Spinal cord (tissue), 10 donors: Measurements from ENCODE around the gene C11orf21. TPM values are rescaled to one million over a fixed set of nuclear protein-coding genes. Genes with fewer than 3 reads are reported as not detected.
A peak's percentile ranks its signal among the peaks of the same experiment; 100 is the strongest.

Source experiments
- DNase-seq, 6 donors: peaks; one replicate each; pipeline versions ENCODE4 v3.0.0 to v3.0.0-alpha.2; 2013 to 2015; ENCODE audit warnings: low spot score in 6 of 6, low read depth in 4 of 6
- H3K27ac ChIP-seq: one replicate; pipeline ENCODE4 v1.5.1; 2013; ENCODE audit warnings: low read depth, low read length, control low read depth
- H3K27me3 ChIP-seq: one replicate; pipeline ENCODE4 v1.6.1; 2013; ENCODE audit warnings: low read length; ENCODE audit not compliant: control insufficient read depth, insufficient read depth
- H3K36me3 ChIP-seq: one replicate; pipeline ENCODE4 v1.6.1; 2013; ENCODE audit warnings: low read length; ENCODE audit not compliant: control insufficient read depth, insufficient read depth
- H3K4me1 ChIP-seq: one replicate; pipeline ENCODE4 v1.6.1; 2013; ENCODE audit warnings: low read length; ENCODE audit not compliant: control insufficient read depth, insufficient read depth
- H3K4me3 ChIP-seq: one replicate; pipeline ENCODE4 v1.5.1; 2013; ENCODE audit warnings: low read depth, low read length, control low read depth
- H3K9me3 ChIP-seq: one replicate; pipeline ENCODE4 v1.6.1; 2013; ENCODE audit warnings: low read length; ENCODE audit not compliant: control insufficient read depth, insufficient read depth
- WGBS: methylation state at CpG from one replicate; pipeline ENCODE4 v1.1.5; 2013; ENCODE audit warnings: missing lambda C conversion rate; ENCODE audit not compliant: insufficient coverage; 5-methylcytosine and 5-hydroxymethylcytosine counted together
- polyA plus RNA-seq, 2 donors: library from polyadenylated mRNA; unstranded; fragments of 120-200 nt; gene quantifications; one replicate each; pipeline ENCODE4 v1.2.1, GENCODE V29; 2013; ENCODE audit not compliant: insufficient read length in 2 of 2
- total RNA-seq, 2 donors: library from RNA; depleted of rRNA in 1 of 2; stranded (reverse); fragments of 120-200 nt in 1 of 2; fragments of >200 nt in 1 of 2; gene quantifications; one replicate each; pipeline versions ENCODE4 v1.2.3 to v1.2.4, GENCODE V29; 2013 to 2014
- donor health status: healthy.

The C11orf21 gene
- total and polyA plus RNA-seq, 4 donors, result 0.39 to 1.3 (median 0.68) TPM

DNA sequence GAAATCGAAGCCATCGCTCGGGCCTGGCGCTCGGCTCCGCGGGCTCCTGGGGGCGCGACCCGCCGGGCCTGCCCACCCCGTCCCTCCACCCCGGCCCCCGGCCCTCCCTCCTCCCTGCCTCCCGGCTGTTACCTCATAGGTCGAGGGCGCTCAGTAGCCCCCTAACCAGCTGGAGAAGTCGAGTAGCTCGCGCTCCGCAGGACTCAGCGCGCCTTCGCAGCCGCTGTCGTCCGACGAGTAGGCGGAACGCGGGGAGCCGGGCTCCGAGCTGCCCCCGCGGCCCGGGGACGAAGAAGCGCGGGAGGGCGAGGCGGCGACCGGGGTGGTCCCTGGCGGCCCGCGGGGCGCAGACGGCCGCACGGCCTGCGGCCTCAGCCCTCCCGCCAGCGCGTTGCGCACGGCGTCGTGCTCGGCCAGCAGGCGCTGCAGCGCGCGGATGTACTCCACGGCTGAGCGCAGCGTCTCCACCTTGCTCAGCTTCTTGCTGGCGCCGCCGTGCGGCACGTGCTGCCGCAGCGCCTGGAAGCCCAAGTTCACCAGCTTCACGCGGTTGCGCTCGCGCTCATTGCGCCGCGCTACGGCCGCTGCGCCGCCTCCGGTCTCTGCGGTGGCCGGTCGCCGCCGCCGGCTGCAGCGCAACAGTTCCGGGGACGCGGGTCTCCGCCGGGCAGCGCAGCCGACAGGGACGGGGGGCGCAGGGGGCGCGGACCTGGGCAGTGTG, 32.0 kb downstream of the C11orf21 start:
- peak in 3 of 6 donors; percentile 32 to 87 (median 79) for DNase-seq
- Histone ChIP-seq H3K4me3 (no peak overlapping the region), H3K27me3 (peaks cover 47% of the 10 kb centered on the region)

DNA sequence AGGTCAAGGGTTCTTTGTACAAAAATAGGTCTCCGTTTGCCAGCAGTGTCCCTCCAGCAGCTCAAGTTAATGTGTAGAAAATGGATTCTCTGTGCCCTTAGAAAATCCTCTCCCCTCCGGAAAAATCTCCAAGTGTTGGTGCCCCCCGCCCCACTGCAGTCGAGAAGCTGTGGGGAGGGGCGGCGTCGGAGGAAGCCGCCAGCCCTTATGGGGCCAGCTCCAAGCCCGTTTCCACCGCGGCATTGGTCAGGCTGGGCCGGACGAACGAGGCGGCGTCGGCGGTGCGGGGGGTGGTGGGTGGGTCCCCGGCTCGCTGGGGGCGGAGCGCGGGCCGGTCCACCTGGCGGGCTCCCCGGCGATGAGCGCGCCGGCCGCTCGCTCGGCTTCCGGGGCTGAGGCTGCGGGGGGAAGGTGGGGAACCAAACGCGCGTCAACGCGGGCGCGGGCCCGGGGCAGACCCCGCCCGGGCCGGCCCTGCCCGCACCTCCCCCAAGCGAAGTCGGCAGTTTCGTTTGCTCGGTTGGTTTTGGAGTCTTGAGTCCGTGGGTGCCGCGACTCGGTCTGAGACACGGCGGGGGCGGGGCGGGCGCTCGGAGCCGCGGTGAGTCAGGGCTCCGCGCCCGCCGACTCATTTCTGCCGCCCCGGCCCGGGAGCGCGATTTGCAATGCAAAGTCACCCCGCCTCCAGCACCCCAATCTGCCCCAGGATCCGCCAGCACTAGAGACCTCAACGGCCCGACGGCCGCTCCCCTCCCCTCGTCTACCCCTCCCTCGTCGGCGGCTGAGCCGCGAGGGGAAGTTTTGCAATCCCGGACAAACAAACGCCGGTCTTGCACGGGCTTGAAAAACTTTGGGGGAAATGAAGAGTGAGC, 32.8 kb downstream of the C11orf21 start:
- Histone ChIP-seq H3K36me3 (no peaks in the 10 kb centered on the region), H3K9me3 (no peaks in the 10 kb centered on the region), H3K27me3 (peaks cover 47% of the 10 kb centered on the region), H3K4me3 (no peak overlapping the region), H3K27ac (no peak overlapping the region), H3K4me1 (peaks cover 20% of the 10 kb centered on the region)
- WGBS, result under 1% methylated on average over 74 of the region's 89 CpGs
- DNase-seq, result no peak

More for the DNA sequence above, 32.0 kb downstream of the C11orf21 start:
- no peak overlapping the region for H3K27ac ChIP-seq
- H3K4me1 ChIP-seq, result peaks cover 20% of the 10 kb centered on the region
- under 1% methylated on average over 101 of the region's 104 CpGs for WGBS
- no peaks in the 10 kb centered on the region for H3K36me3 ChIP-seq
- H3K9me3 ChIP-seq, result no peaks in the 10 kb centered on the region

DNA sequence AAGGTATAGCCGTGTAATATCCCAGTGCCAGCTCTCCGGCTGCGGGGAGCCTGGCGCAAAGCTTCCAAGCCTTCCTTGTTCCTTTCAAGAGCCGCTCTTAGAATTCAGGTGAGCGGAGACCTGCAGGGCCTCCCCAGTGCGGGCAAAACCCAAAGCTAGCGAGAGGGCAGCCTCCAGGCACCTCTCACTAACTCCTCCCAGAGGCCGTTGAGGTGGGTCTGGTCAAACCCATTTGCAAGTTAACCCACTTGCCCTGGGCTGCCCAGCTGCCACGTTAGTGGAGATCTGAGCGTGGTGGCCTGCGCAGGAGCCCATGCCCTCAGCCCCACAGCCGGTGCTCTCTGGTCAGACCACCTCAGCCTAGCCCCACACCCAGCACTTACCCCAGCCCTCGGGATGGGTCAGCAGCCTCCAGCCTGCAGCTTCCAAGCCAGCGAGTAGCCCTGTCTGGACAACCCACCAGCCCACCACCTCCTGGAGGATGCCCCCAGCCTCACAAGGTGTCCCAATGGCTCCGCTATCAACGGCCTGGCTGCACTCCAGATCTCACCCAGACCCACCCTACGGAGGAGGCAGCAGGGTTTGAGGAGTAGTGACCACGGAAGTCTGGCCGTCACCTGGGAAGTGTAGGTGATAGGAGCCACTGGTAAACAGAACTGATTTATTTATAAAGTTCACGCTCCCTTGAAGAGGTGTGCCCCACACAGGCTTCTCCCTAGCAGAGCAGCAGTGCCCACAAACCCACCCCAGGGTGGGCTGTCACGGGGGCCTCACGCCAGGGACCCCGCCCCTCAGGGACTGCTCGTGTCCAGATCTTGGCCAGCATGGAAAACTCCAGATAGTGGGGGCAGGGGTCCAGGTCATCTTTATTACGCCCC, 33.6 kb downstream of the C11orf21 start:
- Histone ChIP-seq H3K27me3 (peaks cover 47% of the 10 kb centered on the region), H3K9me3 (no peaks in the 10 kb centered on the region), H3K4me3 (no peak overlapping the region), H3K36me3 (no peaks in the 10 kb centered on the region), H3K27ac (no peak overlapping the region), H3K4me1 (peaks cover 20% of the 10 kb centered on the region)
- WGBS, result 74% methylated on average over 18 of the region's 26 CpGs
- no peak for DNase-seq

DNA sequence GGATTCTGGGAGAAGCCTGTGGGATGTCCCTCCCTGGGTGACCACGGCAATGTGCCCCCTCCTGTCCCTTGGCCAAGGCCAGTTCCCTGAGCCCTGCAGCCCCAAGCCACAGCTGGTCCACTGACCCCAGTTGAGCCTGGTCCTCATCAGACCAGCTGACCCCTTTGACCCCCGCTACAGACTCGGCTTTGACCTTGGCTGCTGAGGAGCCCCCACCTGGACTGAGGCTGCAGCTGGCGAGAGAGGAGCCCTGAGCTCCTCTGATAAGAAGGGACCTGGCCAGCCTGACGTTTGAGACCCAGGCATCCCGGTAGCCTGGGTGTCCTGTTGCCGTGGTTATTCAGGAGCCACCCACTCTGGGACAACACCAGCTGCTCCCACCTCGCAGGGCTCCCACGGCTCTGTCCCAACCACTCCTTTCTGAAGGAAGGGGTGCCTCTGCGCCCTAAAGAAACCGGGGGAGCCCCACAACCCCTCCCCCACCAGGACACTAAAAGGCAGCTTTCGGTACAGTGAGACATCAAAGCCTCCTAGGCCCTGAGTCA, 34.3 kb downstream of the C11orf21 start:
- Histone ChIP-seq H3K27ac (no peak overlapping the region), H3K9me3 (no peaks in the 10 kb centered on the region), H3K36me3 (no peaks in the 10 kb centered on the region), H3K27me3 (peaks cover 47% of the 10 kb centered on the region), H3K4me1 (peaks cover 20% of the 10 kb centered on the region), H3K4me3 (no peak overlapping the region)
- DNase-seq, result no peak
- 72% methylated on average over 11 of the region's 12 CpGs for WGBS

DNA sequence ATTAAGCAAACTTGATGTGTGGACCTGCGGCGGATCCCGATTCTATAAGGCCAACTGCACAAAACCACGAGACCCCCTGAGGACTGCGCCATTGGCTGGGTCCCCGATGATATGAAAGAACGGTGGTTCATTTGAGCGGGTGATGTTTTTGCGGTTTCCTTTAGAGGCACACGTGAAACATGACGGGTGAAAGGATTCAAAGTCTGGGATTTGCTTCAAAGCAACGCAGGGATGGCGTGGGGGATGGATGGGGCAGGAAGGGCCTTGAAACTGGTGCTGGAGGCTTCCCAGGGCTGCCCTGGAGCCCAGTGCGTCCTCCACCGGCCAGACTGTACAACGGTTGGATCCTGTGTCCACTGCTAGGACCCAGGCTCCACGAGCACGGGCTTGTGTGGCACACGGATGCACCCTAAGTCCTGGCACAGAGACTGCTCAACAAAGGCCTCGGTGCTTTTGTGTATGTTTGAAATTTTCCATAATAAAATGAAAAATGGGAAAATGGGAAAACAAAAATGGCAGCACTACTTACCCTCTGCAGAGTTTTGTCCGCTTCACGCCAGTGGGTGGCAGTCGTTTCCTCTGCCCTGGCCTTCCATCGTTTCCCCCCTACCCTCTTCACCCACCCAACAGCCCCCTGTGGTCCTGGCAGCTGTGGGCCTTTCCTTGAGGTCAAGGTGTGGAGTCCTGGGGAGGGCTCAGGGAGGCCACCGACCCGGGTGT, 35.0 kb downstream of the C11orf21 start:
- no peak for DNase-seq
- H3K27me3 ChIP-seq, result peaks cover 44% of the 10 kb centered on the region
- H3K4me3 ChIP-seq, result no peak overlapping the region
- H3K27ac ChIP-seq, result no peak overlapping the region
- H3K4me1 ChIP-seq, result peaks cover 23% of the 10 kb centered on the region
- no peaks in the 10 kb centered on the region for H3K9me3 ChIP-seq
- no peaks in the 10 kb centered on the region for H3K36me3 ChIP-seq
- 97% methylated on average over 21 of the region's 26 CpGs for WGBS

DNA sequence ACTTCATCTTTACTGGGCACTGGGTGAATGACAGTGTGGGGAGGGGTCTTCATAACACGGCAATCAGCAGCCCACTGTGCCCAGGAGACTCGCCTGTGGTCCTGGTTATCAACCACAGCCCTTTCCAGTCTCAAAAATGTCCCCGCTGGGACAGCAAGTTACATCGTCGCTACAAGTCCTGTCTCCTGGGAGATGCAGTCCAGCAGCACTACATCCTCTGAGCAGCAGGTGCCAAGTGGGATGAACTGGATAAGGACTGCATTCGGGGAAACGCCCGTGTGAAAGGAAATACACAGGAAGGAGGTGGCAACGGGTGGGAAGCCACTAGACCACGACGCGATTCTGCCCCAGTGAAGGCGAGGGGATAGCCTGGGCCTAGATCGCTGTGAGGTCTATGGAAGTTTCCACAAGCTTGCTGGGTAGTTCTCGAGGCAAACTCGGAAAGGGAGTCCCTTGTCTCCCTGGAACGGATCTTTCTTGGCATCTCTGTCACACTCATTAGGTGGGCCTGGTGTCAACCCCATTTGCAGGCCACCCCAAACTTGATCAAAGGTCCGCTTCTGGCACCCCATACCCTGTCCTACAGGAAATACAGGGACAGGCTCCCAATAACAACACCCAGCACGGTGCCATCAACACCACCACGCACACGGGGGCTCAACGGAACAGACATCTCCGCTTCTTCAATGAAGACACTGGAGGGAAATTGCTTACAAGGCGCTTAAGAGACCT, 35.7 kb downstream of the C11orf21 start:
- no peak for DNase-seq
- H3K9me3 ChIP-seq, result no peaks in the 10 kb centered on the region
- H3K27me3 ChIP-seq, result peaks cover 37% of the 10 kb centered on the region
- no peaks in the 10 kb centered on the region for H3K36me3 ChIP-seq
- no peak overlapping the region for H3K4me3 ChIP-seq
- WGBS, result 81% methylated on average over 21 of the region's 24 CpGs
- no peak overlapping the region for H3K27ac ChIP-seq
- peaks cover 26% of the 10 kb centered on the region for H3K4me1 ChIP-seq

DNA sequence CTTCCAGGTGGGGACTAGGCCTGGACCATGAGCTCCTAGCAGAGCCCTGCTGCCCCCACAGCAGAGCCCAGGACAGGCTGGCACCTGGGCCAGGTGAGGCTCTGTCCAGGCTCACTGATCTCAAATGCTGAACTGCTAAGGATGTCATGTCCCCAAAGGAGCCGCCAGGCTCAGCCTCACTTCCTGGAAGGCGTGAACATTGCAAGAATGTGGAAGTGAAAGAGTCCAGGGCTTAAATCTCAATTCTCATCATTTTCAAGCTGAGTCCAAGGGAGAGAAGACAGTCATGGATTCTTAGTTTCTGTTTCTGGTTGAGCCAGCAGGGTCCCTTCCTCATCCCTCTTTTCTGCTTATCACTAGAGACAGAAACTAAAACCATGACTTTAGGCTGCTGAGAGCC, 36.3 kb downstream of the C11orf21 start:
- H3K9me3 ChIP-seq, result no peaks in the 10 kb centered on the region
- WGBS, result 66% methylated on average over 2 of the region's 2 CpGs
- DNase-seq, result no peak
- H3K4me1 ChIP-seq, result peaks cover 25% of the 10 kb centered on the region
- peaks cover 31% of the 10 kb centered on the region for H3K27me3 ChIP-seq
- peaks cover 3% of the 10 kb centered on the region for H3K36me3 ChIP-seq
- no peak overlapping the region for H3K27ac ChIP-seq
- H3K4me3 ChIP-seq, result no peak overlapping the region

DNA sequence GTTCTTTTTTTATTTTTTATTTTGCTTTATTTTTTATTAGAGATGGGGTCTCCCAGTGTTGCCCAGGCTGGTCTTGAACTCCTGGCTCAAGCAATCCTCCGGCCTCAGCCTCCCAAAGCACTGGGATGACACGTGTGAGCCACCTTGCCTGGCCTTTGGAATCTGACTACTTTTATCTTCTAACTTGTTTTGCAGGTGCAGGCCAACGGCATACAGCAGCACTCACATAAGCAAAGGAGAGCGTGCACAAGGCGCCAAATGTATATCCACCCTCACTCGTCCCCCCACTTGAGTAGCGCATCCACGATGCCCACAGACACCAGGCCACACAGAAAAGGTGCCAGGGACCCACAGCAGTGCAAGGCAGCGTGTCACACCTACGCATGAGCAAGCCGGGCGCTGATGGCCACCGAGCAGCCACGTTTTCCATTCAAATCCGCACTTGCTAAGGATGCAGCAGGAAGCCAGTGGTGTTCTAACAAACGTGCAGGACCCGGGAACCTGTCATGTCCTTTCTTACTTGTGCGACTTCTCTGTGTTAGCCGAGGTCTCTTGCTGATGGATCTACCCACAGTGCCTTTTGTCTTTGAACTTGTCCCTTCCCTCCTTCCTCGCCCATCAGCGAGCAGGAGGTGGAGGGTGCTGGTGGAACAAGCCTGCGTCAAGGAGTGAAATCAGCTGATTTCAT, 37.2 kb downstream of the C11orf21 start:
- peaks cover 22% of the 10 kb centered on the region for H3K4me1 ChIP-seq
- H3K9me3 ChIP-seq, result no peaks in the 10 kb centered on the region
- peaks cover 27% of the 10 kb centered on the region for H3K27me3 ChIP-seq
- WGBS, result 88% methylated on average over 19 of the region's 22 CpGs
- H3K27ac ChIP-seq, result no peak overlapping the region
- peaks cover 3% of the 10 kb centered on the region for H3K36me3 ChIP-seq
- DNase-seq, result no peak
- no peak overlapping the region for H3K4me3 ChIP-seq
